Esophagus muscularis mucosa (tissue), 3 donors: Measurements from ENCODE around the gene TBC1D24.

ENCODE experiments used
- CTCF ChIP-seq, 3 experiments: fragments of 200-600 bp in 2 of 3; fragments of 450-650 bp in 1 of 3; sonication (generic) in 2 of 3; IDR thresholded peaks; one replicate each; pipeline ENCODE4 v1.5.1; 2017 to 2019; ENCODE audit warnings: antibody characterized with exemption in 3 of 3, mild to moderate bottlenecking in 2 of 3, moderate library complexity in 1 of 3
- POLR2A ChIP-seq: fragments of 450-650 bp; IDR thresholded peaks from one replicate; pipeline ENCODE4 v1.6.1; 2017; ENCODE audit warnings: antibody characterized with exemption, moderate library complexity, mild to moderate bottlenecking, low read depth

- TF ChIP-seq CTCF (IDR thresholded peaks at IDR 0.05) (no peak), POLR2A (no peak)
These were observed 14.0 kb upstream of the TBC1D24 start for GRCh38 chr16:2460916-2461315.
